Stimulated activated CD4-positive, alpha-beta T cell treated with anti-CD3 and anti-CD28 coated beads, Interleukin-2, amount 100 ng/mL, for 4 hours (primary cell): Measurements from ENCODE around the gene CNTLN.
"Not testable (repeated sequence)": the region's sequence is repeated elsewhere in the genome, so short reads cannot be mapped to it uniquely, and the experiment has no call there.

Experiments used
- DNase-seq: peaks from one replicate; pipeline ENCODE4 v3.0.0-alpha.2; 2020; ENCODE audit warnings: low read depth

The CNTLN gene

DNA sequence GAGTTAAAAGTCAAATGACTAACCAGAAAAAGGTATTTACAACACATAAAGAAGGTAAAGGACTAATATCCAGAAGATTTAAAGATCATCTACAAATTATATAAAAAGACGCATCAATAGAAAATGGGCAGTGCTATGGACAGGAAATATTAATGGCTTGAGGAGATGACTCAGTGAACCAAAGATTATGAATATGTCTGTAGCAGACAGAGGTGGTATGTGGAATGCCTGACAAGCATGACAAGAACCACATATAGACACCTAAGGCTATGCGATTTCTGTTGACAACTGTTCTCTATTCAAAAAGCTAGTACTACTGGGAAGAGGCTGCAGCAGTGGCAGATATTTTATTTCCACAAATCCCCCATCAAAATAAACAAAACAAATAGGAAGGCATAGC is 267.0 kb downstream of the CNTLN start:
- DNase-seq = no peak

DNA sequence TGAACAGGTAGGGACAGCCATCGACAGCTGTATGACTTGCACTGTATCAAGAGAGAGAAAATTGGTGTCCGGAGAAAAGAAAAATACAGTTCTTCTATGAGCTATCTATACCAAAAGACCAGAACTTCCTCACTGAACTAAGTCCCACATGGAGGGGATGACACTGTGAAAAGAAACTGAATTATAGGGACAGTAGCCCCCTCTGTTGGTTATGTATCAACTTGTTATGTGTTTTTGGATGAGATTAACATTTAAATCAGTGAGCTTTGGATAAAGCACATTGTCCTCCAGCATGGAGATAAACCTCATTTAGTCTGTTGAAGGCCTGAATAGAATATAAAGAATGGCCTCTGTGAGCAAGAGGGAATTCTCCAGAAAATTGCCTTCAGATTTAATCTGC is 267.5 kb downstream of the CNTLN start:
- no peak for DNase-seq

- DNase-seq = no peak
Observed at GRCh38 chr9:17403539-17403938, 268.7 kb downstream of the CNTLN start.

DNA sequence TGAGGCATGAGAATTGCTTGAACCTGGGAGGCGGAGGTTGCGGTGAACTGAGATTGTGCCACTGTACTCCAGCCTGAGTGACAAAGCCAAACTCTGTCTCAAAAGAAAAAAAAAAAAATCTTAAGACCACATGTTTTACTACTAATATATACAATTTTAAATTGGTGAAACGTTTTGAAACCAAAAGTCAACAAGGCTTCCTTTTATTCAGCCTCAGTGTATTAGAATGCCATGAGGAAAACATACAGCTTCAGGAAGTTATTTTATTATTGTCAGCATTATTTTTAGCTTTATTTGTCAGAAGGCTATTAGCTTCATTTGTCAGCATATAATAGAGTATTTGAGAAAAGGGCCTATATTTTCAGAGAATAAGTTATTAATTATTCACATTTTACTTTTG is 280.1 kb downstream of the CNTLN start:
- DNase-seq = no peak

- no peak for DNase-seq
Observed at GRCh38 chr9:17422994-17423680, 288.3 kb downstream of the CNTLN start.

DNA sequence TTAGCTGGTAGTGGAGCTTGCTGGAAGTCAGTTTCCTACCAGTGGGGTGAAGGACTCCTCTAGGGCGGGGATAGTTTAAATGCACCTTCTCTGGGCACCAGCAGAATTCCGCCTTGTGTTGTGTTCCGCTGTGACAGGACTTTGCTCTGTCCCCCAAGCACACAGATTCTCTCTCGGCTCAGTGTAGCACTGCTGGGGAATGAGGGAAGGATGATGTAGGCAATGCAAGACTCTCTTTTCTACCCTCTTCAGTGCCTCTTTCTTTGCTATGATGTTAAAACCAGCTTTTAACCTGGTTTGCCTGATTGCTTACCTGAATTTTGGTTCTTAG is 288.8 kb downstream of the CNTLN start:
- DNase-seq = no peak

- no peak for DNase-seq
Observed at GRCh38 chr9:17425384-17425783, 290.5 kb downstream of the CNTLN start.

DNA sequence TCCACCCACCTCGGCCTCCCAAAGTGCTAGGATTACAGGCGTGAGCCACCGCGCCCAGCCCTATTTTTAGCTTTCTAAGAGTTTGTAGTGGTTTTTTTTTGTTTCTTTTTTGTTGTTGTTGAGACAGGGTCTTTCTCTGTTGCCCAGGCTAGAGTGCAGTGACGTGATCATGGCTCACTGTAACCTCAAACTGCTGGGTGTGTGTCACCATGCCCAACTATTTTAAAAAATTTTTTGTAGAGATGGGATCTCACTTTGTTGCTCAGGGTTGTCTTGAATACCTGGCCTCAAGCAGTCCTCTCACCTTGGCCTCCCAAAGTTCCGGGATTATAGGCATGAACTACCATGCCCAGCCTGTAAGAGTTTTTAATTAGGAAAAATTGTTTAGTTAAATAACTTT is 298.7 kb downstream of the CNTLN start:
- no peak for DNase-seq

GRCh38 chr9:17436854-17437253 is 302.0 kb downstream of the CNTLN start:
- DNase-seq = no peak

- DNase-seq = no peak
Observed at GRCh38 chr9:17437813-17438212, 303.0 kb downstream of the CNTLN start.

DNA sequence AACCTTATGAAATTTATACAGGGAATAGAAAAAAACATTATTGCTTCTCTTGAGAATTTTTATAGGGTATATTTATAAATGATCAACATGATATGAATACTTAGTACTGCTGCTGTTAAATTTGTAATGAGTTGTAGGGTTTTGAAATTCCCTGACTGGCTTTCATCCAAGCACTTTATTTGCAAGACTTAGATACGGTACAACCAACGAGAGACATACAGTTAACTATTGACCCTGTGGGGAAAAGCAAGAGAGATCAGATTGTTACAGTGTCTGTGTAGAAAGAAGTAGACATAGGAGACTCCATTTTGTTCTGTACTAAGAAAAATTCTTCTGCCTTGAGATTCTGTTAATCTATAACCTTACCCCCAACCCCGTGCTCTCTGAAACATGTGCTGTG is 310.3 kb downstream of the CNTLN start:
- not testable (repeated sequence) for DNase-seq

DNA sequence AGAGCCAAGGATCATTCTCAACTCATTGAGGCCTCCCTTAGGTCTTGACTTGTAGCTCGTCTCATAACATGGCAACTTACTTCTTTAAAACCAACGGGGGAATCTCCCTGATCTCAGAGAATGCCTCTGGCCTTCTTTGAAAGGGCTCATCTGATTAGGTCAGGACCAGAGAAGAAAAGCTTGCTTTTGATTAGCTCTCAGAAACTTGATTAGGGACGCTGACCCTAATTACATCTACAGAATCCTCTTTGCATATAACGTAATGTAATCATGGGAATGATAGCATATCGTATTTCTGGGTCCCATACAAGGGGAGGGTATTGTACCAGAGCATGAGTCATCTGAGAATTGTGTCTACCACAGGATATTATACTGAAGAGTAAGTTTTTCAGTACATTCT is 318.9 kb downstream of the CNTLN start:
- no peak for DNase-seq

DNA sequence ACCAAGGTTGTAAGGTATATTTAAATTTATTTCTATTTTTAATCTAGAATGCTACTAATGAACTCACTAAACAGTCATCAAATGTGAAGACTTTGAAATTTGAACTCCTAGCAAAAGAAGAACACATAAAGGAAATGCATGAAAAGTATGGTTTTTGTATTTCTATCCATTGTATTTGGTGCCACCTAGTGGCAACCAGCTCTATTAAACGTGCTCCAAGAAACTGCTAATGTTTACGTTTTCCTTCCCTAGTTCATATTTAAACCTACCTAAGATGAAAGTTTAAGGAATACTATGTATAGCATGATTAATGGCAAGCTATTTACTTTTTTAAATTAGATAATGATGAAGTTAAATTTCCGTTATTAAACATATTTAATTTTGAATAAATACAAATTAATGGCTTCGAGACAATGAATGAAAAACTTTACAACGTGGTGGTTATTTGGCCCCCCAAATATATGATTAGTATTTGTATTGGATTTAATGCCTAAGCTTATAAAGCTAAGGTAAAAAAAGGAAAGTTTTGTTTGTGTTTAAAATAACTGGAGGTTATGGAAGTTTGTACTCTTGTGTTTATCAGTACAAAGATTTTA is 328.1 kb downstream of the CNTLN start:
- DNase-seq = no peak

DNA sequence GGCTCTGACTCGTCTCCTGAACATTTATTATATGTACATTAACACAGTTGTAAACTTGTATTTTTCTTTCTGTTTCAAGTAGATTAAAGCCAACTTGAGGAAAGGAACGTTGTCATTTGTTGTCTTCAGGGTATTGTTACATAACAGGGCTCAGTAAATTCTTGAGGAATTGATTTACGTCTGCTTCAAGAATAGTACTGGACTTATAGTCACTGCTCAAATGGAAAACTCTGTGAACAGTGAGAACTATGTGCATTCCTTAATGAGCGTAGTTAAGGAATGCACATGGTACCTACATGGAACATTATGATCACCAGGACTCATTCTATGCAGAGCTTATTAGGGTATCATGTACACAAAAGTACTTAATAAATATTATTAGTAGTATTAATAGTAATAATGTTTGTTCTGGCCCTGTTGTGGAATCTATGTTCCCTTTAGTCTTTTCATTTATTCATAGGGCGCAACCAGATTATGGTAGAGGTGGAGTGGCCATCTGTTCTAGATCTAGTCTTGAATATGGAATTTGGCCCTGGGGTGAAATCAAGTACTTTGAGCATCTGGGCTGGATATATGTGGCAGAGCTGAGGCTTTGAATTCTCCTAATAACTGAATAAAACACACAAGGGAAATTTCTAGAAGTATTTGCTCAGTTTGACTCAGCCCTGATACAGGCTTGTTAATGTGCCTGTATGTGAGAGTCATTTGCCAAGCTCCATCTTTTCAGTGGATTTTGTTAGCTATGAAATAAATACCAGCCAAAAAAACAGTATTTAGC is 335.4 kb downstream of the CNTLN start:
- DNase-seq = no peak

GRCh38 chr9:17472126-17472525 is 337.3 kb downstream of the CNTLN start:
- DNase-seq = no peak

GRCh38 chr9:17476401-17476800 is 341.6 kb downstream of the CNTLN start:
- no peak for DNase-seq

GRCh38 chr9:17477816-17478215 is 343.0 kb downstream of the CNTLN start:
- DNase-seq = no peak

- DNase-seq = no peak
Observed at GRCh38 chr9:17480966-17481365, 346.1 kb downstream of the CNTLN start.

- no peak for DNase-seq
Observed at GRCh38 chr9:17481565-17481964, 346.7 kb downstream of the CNTLN start.

DNA sequence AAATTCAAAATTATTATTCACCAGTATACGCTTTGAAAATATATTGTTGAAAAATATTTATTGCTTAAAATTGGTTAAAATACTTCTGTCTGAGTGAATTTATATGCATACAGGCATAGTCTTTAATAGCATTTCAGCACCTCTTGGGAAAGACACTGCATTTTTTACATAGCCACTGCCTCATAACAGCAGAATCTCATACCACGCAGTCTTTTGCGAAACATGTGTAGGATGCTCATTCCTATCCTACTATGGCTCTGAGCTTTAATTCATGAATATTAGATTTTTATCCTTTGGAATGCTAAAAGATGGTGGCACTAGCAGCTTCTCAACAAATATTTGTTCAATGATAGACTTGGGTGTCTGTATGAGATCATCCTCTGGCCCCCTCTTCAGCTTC is 350.1 kb downstream of the CNTLN start:
- DNase-seq = no peak

- no peak for DNase-seq
Observed at GRCh38 chr9:17486396-17486795, 351.6 kb downstream of the CNTLN start.

GRCh38 chr9:17487467-17487866 is 352.6 kb downstream of the CNTLN start:
- no peak for DNase-seq

DNA sequence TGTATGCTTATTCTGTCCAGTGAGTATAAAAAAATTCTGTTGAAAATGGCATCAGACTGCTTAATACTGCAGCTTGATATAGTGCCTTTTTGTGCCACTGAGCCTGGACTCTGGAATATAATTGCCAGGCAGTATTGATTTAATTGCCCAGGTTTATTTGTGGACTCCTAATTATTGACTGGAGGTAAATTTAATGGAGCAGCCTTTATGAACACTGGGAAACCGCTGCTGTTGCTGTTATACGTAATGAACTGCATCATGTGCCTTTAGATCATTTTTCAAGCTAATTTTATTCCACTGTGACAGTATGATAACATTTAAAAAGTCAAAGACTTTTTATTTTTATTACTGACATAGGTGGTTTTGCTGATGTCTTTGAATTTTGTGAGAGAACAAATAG is 353.8 kb downstream of the CNTLN start:
- no peak for DNase-seq

DNA sequence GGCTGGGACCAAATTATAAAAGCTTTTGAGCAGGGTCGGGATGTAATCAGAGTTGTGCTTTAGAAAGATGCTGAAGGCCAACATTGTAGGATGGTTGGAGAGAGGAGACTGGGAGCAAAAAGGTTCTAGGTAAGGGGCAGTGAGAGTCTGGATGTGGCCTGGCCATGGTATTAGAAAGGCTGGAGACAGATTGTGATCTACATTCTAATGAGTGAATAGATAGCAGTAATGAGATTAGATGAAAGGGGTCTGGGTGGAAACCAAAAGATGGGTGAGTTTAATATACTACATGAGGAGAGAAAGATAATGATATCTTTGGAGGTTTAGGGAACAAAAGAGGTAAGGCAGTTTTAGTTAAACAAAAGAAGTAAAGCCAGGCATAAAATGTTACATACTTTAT is 355.3 kb downstream of the CNTLN start:
- DNase-seq = no peak
